Measurements from ENCODE around the gene C5orf58.
A peak's percentile ranks its signal among the peaks of the same experiment; 100 is the strongest.

Gene C5orf58

DNA sequence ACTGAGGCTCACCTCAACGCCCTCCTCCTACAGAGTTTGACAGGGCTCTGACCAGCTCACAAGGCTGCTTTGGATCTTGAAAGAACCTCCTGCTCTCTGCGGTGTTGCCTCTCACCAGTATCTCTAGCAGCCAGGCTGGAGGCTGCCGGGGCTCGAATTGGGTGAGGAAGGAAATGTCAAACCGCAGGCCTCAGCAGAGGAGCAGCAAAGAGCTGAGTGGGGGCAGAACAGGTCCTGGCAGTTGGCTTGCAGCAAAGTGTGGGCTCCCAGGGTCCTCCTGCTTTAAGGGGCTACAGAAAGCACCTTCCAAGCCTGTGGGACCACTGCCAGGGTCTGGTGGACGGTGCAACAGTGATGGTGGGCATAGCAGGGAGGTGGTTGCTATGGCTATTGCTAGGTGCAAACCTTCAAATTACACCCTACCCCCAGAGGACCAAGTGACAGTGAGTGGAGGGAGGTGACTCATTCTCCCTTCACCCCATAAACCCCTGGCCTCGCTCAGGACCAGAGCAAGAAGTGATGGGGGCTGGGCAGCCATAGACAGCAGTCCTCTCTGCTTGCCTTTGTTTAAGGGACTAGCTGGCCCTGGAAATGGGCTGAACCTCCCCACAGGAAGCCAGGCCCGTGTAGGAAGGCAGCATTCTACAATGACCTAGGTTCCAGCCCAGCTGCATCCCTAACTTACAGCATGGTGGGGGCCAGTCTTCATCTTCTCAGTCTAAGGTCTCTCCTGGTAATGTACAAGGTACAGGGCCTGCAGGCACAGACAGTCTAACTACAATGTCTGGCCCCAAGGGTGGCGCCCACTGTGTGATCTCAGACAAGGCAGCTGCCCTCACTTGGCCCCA, 46.0 kb downstream of the C5orf58 start:
- no peaks in the 10 kb centered on the region for H3K9me3 ChIP-seq (ENCODE audit: insufficient read depth, low read length, severe bottlenecking)
- no peaks in the 10 kb centered on the region for H3K27me3 ChIP-seq (ENCODE audit: insufficient read depth, low read length, poor library complexity)
- TF ChIP-seq, protein P1, sequence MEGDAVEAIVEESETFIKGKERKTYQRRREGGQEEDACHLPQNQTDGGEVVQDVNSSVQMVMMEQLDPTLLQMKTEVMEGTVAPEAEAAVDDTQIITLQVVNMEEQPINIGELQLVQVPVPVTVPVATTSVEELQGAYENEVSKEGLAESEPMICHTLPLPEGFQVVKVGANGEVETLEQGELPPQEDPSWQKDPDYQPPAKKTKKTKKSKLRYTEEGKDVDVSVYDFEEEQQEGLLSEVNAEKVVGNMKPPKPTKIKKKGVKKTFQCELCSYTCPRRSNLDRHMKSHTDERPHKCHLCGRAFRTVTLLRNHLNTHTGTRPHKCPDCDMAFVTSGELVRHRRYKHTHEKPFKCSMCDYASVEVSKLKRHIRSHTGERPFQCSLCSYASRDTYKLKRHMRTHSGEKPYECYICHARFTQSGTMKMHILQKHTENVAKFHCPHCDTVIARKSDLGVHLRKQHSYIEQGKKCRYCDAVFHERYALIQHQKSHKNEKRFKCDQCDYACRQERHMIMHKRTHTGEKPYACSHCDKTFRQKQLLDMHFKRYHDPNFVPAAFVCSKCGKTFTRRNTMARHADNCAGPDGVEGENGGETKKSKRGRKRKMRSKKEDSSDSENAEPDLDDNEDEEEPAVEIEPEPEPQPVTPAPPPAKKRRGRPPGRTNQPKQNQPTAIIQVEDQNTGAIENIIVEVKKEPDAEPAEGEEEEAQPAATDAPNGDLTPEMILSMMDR (IDR thresholded peaks at IDR 0.05; ENCODE audit: borderline replicate concordance, extremely low read depth, low read length, poor library complexity, severe bottlenecking), result peak; percentile 22
- no peak for TF ChIP-seq EZH2 (IDR thresholded peaks at IDR 0.05; ENCODE audit: borderline replicate concordance, low read depth, low read length, severe bottlenecking)
- H3K4me2 ChIP-seq (ENCODE audit: insufficient read depth, low read length), result peak overlapping the region; percentile 60
- peaks cover 76% of the 10 kb centered on the region for H3K36me3 ChIP-seq (ENCODE audit: insufficient read depth, low read length)
- peak; percentile 97 for DNase-seq
- H3K4me1 ChIP-seq (ENCODE audit: insufficient read depth, low read length), result peaks cover 66% of the 10 kb centered on the region
- peaks cover 50% of the 10 kb centered on the region for H3K79me2 ChIP-seq (ENCODE audit: insufficient read depth, low read length)
- H2AFZ ChIP-seq (ENCODE audit: low read depth, low read length), result peak overlapping the region; percentile 4; the same call in 1 of the 2 replicates
- peak overlapping the region; percentile 95 for H3K27ac ChIP-seq (ENCODE audit: low read length)
- peak overlapping the region in 1 of 2 experiments; percentile 6; a peak in 2 of 4 replicates for H3K4me3 ChIP-seq (ENCODE audit: low read depth in 1 of 2, low read length in 2 of 2)
- H4K20me1 ChIP-seq (ENCODE audit: insufficient read depth, low read length), result peaks cover 11% of the 10 kb centered on the region; the same call in 1 of the 2 replicates
- peak overlapping the region; percentile 44 for H3K9ac ChIP-seq (ENCODE audit: low read depth, low read length)
- peak; percentile 92 for ATAC-seq (ENCODE audit: insufficient read depth, low read depth)

DNA sequence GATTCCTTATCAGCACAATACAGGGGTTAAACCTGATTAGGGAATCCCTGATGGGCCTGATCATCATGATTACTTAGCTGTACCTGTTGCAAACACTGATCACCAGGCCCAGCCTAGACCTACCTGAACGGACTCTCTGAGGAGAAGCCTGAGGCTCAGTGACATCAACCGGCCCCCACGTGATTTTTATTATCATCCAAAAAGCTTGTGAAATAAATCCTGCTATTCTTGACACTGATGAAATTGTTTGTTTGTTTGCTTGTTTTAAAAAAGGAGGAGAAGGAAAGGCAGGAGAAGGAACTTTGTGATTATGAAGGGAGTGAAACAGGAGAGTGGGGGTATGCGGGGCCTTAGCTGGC, 46.7 kb downstream of the C5orf58 start:
- H3K27ac ChIP-seq (ENCODE audit: low read length), result peak overlapping the region; percentile 95
- peaks cover 67% of the 10 kb centered on the region for H3K4me1 ChIP-seq (ENCODE audit: insufficient read depth, low read length)
- H2AFZ ChIP-seq (ENCODE audit: low read depth, low read length), result no peak overlapping the region
- TF ChIP-seq EZH2 (IDR thresholded peaks at IDR 0.05; ENCODE audit: borderline replicate concordance, low read depth, low read length, severe bottlenecking), result no peak
- TF ChIP-seq, protein P1 (IDR thresholded peaks at IDR 0.05; ENCODE audit: borderline replicate concordance, extremely low read depth, low read length, poor library complexity, severe bottlenecking), result no peak
- peak overlapping the region; percentile 60 for H3K4me2 ChIP-seq (ENCODE audit: insufficient read depth, low read length)
- DNase-seq (no peak), ATAC-seq (ENCODE audit: insufficient read depth, low read depth) (no peak)
- peaks cover 56% of the 10 kb centered on the region for H3K79me2 ChIP-seq (ENCODE audit: insufficient read depth, low read length)
- peaks cover 73% of the 10 kb centered on the region for H3K36me3 ChIP-seq (ENCODE audit: insufficient read depth, low read length)
- H3K4me3 ChIP-seq (ENCODE audit: low read depth in 1 of 2, low read length in 2 of 2), result peak overlapping the region in 1 of 2 experiments; percentile 6; a peak in 2 of 4 replicates
- H3K9me3 ChIP-seq (ENCODE audit: insufficient read depth, low read length, severe bottlenecking), result no peaks in the 10 kb centered on the region
- no peaks in the 10 kb centered on the region for H3K27me3 ChIP-seq (ENCODE audit: insufficient read depth, low read length, poor library complexity)
- H4K20me1 ChIP-seq (ENCODE audit: insufficient read depth, low read length), result peaks cover 11% of the 10 kb centered on the region; the same call in 1 of the 2 replicates
- H3K9ac ChIP-seq (ENCODE audit: low read depth, low read length), result peak overlapping the region; percentile 44

GRCh38 chr5:170280011-170280493, 47.3 kb downstream of the C5orf58 start:
- Histone ChIP-seq H4K20me1 (ENCODE audit: insufficient read depth, low read length) (peaks cover 11% of the 10 kb centered on the region; the same call in 1 of the 2 replicates), H3K36me3 (ENCODE audit: insufficient read depth, low read length) (peaks cover 71% of the 10 kb centered on the region), H3K4me3 (ENCODE audit: low read depth in 1 of 2, low read length in 2 of 2) (peak overlapping the region in 1 of 2 experiments; percentile 7; a peak in 1 of 4 replicates), H3K27me3 (ENCODE audit: insufficient read depth, low read length, poor library complexity) (no peaks in the 10 kb centered on the region), H3K4me1 (ENCODE audit: insufficient read depth, low read length) (peaks cover 67% of the 10 kb centered on the region), H3K9me3 (ENCODE audit: insufficient read depth, low read length, severe bottlenecking) (no peaks in the 10 kb centered on the region), H3K9ac (ENCODE audit: low read depth, low read length) (peak overlapping the region; percentile 44), H3K4me2 (ENCODE audit: insufficient read depth, low read length) (peak overlapping the region; percentile 60), H2AFZ (ENCODE audit: low read depth, low read length) (no peak overlapping the region), H3K27ac (ENCODE audit: low read length) (peak overlapping the region; percentile 95), H3K79me2 (ENCODE audit: insufficient read depth, low read length) (peaks cover 57% of the 10 kb centered on the region)
- DNase-seq (no peak), ATAC-seq (ENCODE audit: insufficient read depth, low read depth) (no peak)
- TF ChIP-seq, protein P1 (IDR thresholded peaks at IDR 0.05; ENCODE audit: borderline replicate concordance, extremely low read depth, low read length, poor library complexity, severe bottlenecking), result no peak
- no peak for TF ChIP-seq EZH2 (IDR thresholded peaks at IDR 0.05; ENCODE audit: borderline replicate concordance, low read depth, low read length, severe bottlenecking)
